HG03280 (cell line): ENCODE results near the gene ZNFX1.
"Not testable (repeated sequence)": the region's sequence is repeated elsewhere in the genome, so short reads cannot be mapped to it uniquely, and the experiment has no call there.

Experiments
- ATAC-seq: cut with Tn5 transposase; IDR thresholded peaks from one replicate; pipeline ENCODE4 v1.9.1; 2021; ENCODE audit warnings: mild to moderate bottlenecking, moderate library complexity; ENCODE audit not compliant: unreplicated experiment

Gene ZNFX1

DNA sequence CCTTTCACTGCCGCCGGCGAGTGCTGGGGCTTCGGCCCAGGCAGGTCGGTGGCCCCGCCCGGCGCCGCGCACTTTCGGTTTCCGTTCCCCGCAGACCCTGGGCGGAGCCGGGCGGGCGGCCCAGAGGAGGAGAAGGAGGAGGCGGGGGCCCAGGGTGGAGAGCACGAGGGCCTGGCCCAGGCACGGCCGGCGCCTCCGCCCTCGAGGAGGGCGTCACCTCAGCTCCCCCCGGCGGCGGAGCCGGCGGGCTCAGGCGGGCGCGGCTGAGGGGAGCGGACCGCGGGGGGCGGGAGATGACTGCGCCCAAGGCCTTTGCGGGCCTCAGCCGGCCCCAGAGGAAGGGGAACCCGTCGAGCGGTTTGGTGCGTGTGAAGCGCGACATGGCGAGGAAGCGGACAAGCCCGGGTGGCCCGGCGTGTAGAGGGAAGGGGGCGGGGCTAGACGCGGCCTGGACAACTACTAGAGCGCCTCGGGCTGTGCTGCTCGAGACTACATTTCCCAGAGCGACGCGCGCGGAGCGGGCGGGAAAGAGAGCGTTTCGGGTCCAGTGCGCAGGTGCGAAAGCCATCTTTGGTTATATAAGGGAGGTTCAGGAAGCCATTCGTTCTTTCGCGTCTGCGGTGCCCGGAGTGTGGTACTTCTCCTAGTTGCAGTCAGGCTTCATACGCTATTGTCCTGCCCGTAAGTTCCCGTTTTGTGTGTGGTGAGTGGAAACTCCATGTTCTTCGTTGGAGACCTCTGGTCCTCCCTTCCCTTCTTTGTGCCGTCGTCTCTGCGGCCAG, at the start of gene ZNFX1:
ZNFX1 (minus strand) TSS at position 22 of the 782 bp plus-strand sequence. CDS start 2,218 bp downstream, outside the sequence.
- peak; percentile 86 for ATAC-seq

- no peak for ATAC-seq
Observed at GRCh38 chr20:49326026-49326425, 48.2 kb upstream of the ZNFX1 start.

DNA sequence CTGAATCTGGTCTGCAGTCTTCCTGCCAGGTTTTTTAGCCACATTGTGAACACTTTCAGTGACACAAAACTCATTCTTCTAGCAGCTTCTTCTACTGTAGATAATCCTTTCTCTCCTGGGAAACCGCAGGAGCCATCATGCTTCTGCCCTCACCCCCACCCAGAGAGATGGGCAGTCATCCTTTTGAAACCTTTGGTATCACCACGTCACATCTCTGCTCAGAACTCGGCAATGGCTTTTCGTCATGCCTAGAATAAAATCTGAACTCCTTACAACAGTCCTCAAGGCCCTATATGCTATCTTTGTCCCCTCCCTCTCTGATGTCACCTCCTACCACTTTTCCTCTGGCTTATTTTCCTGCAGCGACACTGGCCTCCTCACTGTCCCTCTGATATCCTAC, 46.4 kb upstream of the ZNFX1 start:
- ATAC-seq = no peak

DNA sequence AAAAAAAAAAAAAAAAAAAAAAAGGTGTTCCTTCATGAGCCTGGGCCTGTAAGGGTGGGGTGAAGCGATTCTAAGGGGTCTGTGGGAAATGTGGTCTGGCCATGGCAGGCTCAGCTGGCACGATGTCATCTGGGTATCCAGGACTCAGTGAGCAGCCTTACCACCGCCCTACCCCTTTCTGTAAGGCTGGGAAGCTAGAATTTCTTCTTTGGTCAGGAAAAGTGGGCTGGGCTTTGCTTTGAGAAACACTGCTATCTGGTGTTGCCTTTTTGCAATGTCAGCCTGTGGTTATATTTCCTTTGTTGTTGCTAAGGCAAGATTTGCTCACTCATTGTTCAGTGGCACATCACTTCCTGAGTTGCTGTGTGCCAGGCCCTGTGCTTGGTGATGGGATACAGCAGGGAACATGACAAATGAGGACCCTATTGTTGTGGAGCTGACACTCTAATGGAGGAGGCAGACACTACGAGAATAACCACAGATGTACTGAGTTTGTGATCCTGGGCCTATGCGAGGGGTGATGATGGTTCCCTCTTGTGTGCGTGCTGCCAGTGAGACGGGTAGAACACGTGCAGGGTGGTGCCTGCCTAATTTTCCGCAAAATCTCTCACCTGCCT, 45.9 kb upstream of the ZNFX1 start:
- no peak for ATAC-seq

DNA sequence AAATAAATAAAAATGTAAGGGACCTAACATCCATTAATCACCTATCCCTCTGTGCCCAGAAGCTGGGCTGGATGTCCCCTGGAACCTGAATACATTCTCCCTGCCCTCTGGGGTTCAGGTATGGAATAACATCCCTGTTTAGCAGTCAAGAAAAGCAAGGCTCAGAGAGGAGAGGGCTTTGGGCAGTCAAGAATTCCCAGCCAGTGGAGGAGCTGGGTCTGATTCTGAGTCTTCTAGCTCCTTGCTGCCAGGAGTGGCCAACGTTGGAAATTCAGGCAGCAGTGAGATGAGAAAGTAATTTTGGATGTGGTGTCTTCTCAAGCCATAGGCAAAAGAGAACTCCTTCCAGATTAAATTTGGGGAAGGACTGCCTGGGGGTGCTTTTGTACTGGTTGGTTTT, 42.6 kb upstream of the ZNFX1 start:
- no peak for ATAC-seq

DNA sequence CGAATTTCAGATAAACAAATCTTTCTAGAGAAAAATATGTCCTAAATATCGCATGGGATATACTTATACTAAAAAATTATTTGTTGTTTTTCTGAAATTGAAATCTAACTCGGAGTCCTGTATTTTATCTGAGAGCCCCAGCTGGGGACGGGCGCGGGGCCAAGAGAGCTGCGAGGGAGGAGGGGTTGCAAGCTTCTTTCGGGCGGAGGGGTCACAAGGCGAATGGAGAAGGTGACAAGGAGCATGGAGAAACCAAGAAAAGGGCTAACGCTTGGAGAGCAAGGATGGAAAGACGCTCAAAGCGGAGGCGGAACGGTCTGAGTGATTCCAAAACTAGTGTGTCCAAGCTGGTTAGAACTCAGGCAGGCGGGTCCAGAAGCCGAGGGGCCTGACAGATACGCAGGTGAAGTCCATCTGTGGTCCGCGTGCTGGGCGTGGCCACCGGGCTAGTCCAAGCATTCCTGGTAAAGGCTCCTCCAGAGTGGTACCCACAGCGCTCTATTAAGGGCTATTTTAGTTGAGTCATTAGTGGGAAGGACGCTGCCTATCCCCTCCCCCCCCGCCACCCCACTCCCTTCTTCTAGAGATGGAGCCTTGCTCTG, 41.5 kb upstream of the ZNFX1 start:
- ATAC-seq = no peak

GRCh38 chr20:49318430-49319207, 40.8 kb upstream of the ZNFX1 start:
- no peak for ATAC-seq

- no peak for ATAC-seq
Observed at GRCh38 chr20:49318091-49318429, 40.2 kb upstream of the ZNFX1 start.

- ATAC-seq = no peak
Observed at GRCh38 chr20:49316704-49317103, 38.8 kb upstream of the ZNFX1 start.

DNA sequence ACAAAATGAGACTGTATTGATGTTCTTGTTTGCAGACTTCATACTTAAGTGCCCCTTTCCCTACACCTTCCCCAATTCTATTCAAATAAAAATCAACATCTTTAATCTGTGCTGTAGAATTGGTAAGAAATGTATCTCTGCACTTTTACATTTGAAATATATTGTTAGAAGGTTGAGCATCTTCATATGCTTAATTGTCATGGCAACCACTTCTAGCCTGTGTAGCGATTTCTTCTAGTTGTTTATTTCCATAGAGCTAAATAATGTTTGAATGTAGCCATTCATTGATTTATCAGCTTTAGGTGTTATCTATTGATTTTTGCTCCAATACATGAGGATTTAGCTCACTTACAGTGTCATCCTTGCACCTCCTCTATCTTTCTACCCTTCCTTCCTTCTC, 37.7 kb upstream of the ZNFX1 start:
- no peak for ATAC-seq

DNA sequence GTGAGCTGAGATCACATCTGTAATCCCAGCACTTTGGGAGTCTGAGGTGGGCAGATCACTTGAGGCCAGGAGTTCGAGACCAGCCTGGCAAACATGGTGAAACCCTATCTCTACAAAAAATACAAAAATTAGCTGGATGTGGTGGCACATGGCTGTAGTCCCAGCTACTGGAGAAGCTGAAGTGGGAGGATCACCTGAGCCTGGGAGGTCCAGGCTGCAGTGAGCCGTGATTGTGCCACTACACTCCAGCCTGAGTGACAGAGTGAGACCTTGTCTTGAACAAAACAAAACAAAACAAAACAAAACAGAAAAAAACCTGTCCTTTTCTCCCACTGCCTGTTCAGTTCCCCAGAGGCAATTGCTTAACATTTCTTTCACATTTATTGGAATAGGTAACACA, 36.2 kb upstream of the ZNFX1 start:
- ATAC-seq = not testable (repeated sequence)

GRCh38 chr20:49313283-49313682, 35.4 kb upstream of the ZNFX1 start:
- no peak for ATAC-seq

DNA sequence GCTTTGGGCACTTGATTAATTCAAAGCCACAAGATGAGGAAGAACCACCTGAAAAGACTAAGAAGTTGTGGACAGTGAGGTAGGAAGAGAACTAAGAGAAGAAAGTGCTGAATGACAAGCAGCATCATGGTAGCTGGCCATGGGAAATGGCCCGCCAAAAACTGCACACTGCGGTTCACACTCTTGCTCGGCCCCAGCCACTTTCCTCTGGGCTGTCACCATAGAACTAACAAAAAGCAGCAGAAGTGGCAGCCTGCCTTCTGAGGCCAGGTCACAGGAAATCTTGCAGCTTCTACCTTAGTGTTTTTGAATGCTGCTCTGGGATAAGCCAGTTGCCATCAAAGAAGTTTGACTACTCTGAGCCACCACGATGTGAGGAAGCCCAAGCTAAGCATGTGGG, 34.8 kb upstream of the ZNFX1 start:
- no peak for ATAC-seq

DNA sequence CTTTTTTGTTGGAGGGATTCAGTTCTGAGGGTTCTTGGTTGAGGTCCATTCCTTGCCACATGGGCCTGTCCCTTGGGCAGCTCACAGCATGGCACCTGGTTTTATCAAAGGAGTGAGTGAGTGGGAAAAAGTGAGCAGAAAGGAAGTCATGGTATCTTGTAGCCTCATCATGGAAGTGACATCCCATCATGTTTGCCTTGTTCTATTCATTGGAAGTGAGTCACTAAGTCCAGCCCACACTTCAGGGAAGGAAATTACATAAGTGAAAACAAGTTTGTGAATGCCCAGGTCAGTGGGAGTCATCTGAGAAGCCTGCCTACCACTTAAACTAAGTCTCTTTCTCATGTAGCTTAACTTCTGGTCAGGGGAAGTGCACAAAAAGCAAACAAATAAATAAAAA, 32.8 kb upstream of the ZNFX1 start:
- no peak for ATAC-seq

DNA sequence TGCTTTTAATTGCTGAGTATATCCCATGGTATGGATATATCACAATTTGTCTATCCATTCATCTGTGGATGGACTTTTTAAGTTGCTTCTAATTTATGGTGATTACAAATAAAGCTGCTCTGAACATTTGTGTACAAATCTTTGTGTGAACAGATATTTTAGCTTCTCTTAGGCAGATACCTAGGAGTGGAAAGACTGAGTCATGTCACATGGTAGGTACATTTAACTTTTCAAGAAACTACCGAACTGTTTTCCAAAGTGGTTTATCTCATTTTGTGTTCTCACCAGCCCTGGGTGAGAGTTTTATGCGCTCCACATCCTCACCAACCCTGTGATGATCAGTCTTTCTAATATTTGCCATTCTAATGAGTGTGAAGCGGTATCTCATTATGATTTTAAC, 31.0 kb upstream of the ZNFX1 start:
- no peak for ATAC-seq

- ATAC-seq = no peak
Observed at GRCh38 chr20:49306903-49307620, 29.2 kb upstream of the ZNFX1 start.

- ATAC-seq = no peak
Observed at GRCh38 chr20:49303065-49303552, 25.3 kb upstream of the ZNFX1 start.

DNA sequence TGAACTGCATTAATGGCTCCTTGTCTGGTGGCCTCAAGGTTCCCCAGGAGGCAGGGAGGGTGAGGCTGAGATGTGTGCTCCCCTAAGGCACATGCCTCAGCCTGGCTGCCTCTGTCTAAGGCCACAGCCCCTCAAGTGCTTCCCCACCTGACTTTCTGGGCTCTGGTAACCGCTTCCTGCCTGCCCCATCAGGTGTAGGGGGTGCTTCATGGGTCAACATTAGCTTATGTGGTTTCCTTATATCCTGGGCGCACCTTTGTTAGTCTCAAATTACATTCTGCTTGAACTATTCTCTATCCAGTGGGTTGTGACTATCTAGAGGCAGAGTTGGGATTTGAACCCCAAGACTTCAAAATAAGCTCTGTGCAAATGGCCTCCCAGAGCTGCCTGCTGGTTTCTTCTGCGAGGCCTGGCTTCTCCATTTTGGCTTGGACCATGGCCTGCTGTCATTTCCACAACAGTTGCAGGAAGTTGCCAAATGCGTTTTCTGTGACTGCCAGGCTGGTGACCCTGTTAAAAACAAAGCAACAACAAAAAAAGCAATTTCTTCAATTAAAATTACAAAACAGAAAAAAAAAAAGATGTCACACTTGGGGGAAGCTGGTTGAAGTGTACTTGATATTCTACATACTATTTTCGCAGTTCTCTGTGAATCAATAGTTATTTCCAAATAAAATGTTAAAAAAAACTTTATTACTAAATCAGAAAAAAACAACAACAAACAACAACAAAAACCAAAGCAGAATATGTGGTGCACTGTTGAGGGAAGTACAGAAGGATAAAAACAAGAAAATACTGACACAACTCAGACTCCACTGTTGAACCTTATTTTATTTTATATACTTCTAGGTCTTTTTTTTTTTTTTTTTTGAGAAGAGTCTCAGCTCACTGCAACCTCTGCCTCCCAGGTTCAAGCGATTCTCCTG, 20.0 kb upstream of the ZNFX1 start:
- ATAC-seq = no peak

DNA sequence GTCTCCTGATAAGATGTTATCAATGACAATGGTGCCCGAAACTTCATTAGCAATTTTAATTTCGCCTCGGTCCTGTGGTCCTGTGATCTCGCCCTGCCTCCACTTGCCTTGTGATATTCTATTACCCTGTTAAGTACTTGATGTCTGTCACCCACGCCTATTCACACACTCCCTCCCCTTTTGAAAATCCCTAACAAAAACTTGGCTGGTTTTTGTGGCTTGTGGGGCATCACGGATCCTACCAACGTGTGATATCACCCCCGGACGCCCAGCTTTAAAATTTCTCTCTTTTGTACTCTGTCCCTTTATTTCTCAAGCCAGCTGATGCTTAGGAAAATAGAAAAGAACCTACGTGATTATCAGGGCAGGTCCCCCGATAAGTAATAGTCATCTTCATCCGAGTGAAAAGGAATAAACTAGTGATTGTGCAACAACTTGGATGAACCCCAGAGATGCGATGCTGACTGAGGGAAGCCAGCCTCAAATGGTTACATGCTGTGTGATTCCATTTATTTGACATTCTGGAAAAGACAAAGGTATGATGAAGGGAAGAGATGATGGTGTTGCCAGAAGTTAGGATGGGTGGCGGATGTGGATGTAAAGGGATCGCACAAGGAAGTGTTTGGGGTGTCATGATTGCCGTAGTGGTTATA, 16.3 kb upstream of the ZNFX1 start:
- ATAC-seq = not testable (repeated sequence)
